Loucy (cell line): ENCODE data around the gene ISLR.

Experiments used
- EZH2phosphoT487 ChIP-seq: fragments of 200-600 bp; IDR thresholded peaks from 2 replicates; pipeline ENCODE4 v1.6.1; 2018; ENCODE audit warnings: antibody characterized with exemption, mild to moderate bottlenecking, moderate library complexity, borderline replicate concordance
- TF ChIP-seq, protein P1 (sequence below): fragments of 200-600 bp; sonication (generic); conservative IDR thresholded peaks from 2 replicates; pipeline ENCODE4 v1.5.1; 2014; ENCODE audit warnings: mild to moderate bottlenecking, antibody characterized with exemption, low read length

DNA sequence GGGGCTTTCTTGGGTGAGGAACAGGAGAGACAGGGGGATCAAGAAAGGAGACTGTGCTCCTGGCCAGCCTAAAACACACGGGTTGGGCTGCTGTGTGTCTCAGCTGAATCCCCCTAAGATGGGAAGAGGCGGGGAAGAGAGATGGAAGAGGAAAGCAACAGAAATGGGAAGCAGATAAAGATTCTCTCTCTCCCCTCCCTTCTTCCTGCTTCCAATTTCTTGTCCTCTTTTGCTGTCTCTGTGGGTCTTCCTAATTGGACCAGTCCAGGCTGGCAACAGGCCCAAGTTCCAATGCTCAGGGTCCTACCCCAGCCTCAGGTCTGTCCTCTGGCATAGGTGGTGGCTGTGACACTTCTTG, 36.0 kb upstream of the ISLR start:
- TF ChIP-seq, protein P1, sequence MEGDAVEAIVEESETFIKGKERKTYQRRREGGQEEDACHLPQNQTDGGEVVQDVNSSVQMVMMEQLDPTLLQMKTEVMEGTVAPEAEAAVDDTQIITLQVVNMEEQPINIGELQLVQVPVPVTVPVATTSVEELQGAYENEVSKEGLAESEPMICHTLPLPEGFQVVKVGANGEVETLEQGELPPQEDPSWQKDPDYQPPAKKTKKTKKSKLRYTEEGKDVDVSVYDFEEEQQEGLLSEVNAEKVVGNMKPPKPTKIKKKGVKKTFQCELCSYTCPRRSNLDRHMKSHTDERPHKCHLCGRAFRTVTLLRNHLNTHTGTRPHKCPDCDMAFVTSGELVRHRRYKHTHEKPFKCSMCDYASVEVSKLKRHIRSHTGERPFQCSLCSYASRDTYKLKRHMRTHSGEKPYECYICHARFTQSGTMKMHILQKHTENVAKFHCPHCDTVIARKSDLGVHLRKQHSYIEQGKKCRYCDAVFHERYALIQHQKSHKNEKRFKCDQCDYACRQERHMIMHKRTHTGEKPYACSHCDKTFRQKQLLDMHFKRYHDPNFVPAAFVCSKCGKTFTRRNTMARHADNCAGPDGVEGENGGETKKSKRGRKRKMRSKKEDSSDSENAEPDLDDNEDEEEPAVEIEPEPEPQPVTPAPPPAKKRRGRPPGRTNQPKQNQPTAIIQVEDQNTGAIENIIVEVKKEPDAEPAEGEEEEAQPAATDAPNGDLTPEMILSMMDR, result no peak
- no peak for TF ChIP-seq EZH2phosphoT487
